ENCODE results near the gene USP5. TPM values are rescaled to one million over a fixed set of nuclear protein-coding genes. Genes with fewer than 3 reads are reported as not detected.
A peak's percentile ranks its signal among the peaks of the same experiment; 100 is the strongest.

Gene USP5
- polyA plus RNA-seq, 3 donors = 55.0 to 70.2 (median 58.4) TPM

DNA sequence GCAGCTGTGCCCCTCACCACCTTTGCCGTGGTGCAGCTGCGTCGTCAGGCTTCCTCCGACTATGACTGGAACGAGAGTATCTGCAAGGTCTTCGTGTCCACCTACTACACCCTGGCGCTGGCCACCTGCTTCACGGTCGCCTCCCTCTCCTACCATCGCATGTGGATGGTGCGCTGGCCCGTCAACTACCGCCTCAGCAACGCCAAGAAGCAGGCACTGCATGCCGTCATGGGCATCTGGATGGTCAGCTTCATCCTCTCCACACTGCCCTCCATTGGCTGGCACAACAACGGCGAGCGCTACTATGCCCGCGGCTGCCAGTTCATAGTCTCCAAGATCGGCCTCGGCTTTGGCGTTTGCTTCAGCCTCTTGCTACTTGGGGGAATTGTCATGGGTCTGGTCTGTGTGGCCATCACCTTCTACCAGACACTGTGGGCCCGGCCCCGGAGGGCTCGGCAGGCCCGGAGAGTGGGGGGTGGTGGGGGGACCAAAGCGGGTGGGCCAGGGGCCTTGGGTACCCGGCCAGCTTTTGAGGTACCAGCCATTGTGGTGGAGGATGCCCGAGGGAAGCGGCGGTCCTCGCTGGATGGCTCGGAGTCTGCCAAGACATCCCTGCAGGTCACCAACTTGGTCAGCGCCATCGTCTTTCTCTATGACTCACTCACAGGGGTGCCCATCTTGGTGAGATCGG, 27.7 kb upstream of the USP5 start:
- DNase-seq (ENCODE audit: extremely low read depth in 1 of 11, low read depth in 9 of 11, low spot score in 4 of 11) = no peak

GRCh38 chr12:6824901-6825381, 27.0 kb upstream of the USP5 start:
- DNase-seq (ENCODE audit: extremely low read depth in 1 of 11, low read depth in 9 of 11, low spot score in 4 of 11) = no peak

DNA sequence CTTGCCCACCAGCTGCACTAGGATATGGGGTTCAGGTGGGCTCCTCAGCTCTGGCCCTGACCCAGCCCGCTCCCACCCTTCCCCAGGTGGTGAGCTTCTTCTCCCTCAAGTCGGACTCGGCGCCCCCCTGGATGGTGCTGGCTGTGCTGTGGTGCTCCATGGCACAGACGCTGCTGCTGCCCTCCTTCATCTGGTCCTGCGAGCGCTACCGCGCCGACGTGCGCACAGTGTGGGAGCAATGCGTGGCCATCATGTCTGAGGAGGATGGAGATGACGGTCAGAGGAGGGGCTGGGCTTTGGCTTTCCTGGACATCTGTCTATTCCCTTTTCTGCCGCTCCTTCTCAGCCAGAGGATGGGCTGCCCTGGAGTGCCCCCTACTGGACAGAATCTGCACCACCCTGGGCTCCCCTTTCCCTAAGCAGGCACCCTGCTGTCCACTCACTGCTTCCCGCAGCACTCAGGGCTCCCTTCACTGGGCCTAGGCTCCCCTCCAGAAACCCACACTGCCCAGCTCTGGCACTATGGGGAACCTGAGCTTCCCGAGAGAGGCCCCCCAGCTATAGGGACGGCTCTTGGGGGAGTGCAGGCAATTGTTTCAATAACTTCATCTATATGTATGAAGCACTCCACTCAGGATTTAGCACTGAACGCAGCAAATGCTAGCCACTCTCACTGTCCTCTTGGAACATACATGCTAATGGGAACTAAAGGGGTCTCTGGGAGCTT, 26.4 kb upstream of the USP5 start:
- DNase-seq (ENCODE audit: extremely low read depth in 1 of 11, low read depth in 9 of 11, low spot score in 4 of 11) = peak in 8 of 11 donors; percentile 73 to 84 (median 82)

GRCh38 chr12:6826125-6826733, 25.7 kb upstream of the USP5 start:
- DNase-seq (ENCODE audit: extremely low read depth in 1 of 11, low read depth in 9 of 11, low spot score in 4 of 11) = no peak

DNA sequence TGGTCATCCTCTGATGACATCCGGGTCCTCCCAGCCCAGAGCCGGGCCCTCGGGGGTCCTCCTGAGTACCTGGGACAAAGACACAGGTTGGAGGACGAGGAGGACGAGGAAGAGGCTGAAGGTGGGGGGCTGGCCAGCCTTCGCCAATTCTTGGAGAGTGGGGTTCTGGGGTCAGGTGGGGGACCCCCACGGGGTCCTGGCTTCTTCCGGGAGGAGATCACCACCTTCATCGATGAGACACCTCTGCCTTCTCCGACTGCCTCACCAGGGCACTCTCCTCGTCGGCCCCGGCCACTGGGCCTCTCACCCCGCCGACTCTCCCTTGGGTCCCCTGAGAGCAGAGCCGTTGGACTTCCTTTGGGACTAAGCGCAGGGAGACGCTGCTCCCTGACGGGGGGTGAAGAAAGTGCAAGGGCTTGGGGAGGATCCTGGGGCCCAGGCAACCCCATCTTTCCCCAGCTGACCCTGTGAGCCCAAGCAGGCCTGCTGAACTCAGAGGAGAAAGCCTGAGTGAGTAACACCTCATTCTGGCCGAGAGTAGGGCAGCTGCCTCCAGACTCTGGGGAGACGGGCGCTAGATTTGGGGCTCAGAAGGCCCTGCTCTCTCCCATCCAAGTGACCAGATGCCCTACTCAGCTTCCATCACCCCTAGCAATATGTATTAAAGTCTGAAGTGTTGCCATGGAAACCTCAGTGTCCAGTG, 25.1 kb upstream of the USP5 start:
- no peak for DNase-seq (ENCODE audit: extremely low read depth in 1 of 11, low read depth in 9 of 11, low spot score in 4 of 11)

GRCh38 chr12:6827437-6827911, 24.5 kb upstream of the USP5 start:
- peak in 5 of 11 donors; percentile 65 to 84 (median 77) for DNase-seq (ENCODE audit: extremely low read depth in 1 of 11, low read depth in 9 of 11, low spot score in 4 of 11)

DNA sequence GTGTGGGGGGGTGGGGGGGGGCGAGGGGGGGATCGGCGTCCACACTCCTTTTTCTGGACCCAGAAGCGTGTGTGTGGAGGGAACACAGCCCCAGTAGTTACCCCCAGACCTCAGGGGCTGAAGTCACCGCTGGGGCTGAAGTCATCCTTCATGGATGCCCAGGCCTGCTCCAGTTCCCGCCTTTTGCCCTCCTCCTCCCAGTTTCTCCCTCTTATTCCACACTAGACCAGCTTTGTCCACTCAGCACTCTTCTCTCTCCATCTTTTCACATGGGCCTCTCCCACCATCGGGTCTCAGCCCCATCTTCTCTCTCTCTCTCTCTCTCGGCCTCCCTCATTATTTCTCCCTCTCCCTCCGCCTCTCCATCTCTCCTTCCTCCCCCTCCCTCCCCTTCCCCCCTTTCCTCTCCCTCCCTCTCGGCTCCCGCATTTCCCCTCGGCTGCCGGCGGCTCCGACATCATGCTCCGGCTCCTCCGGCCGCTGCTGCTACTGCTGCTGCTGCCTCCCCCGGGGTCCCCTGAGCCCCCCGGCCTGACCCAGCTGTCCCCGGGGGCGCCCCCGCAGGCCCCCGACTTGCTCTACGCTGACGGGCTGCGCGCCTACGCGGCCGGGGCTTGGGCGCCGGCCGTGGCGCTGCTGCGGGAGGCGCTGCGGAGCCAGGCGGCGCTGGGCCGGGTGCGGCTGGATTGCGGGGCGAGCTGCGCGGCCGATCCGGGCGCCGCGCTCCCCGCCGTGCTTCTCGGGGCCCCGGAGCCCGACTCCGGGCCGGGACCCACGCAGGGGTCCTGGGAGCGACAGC, 23.8 kb upstream of the USP5 start, which contains the start of gene P3H3:
Gene P3H3, plus strand, starts transcription at position 426 of the 799 bp plus-strand sequence. Its CDS starts 34 bp downstream, at position 460.
- DNase-seq (ENCODE audit: extremely low read depth in 1 of 11, low read depth in 9 of 11, low spot score in 4 of 11) = peak in 1 of 11 donors; percentile 45

- DNase-seq (ENCODE audit: extremely low read depth in 1 of 11, low read depth in 9 of 11, low spot score in 4 of 11) = peak in 1 of 11 donors; percentile 59
Observed at GRCh38 chr12:6828781-6829535, 23.0 kb upstream of the USP5 start.

DNA sequence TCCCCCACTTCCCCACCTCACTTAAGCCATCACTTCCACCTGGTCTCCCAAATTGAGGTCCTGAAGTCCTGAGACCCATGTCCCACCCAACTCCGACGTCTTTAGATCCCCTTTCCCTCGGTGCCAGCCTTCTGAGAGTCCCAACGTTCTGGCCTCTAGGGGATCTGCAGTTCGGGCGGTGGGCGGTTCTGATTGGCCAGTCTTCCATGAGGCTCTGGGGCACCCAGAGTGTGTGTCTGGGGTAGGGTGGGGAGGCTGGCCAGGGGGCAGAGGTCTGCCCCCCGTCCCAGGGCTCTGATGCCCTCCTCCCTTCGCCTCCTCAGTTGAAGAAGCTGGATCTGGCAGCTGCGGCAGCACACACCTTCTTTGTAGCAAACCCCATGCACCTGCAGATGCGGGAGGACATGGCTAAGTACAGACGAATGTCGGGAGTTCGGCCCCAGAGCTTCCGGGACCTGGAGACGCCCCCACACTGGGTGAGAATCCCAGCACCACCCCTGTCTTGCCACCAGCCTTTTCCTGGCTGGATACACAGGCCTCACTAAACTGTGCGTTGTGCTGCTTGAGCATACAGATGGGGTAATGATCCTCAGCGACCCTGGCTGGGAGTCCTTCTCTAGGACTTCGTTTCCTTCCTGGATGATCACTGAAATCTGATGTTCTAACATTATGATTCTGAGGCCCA, 22.3 kb upstream of the USP5 start:
- DNase-seq (ENCODE audit: extremely low read depth in 1 of 11, low read depth in 9 of 11, low spot score in 4 of 11) = no peak

GRCh38 chr12:6830286-6830890, 21.6 kb upstream of the USP5 start:
- no peak for DNase-seq (ENCODE audit: extremely low read depth in 1 of 11, low read depth in 9 of 11, low spot score in 4 of 11)

GRCh38 chr12:6830999-6831398, 21.0 kb upstream of the USP5 start:
- no peak for DNase-seq (ENCODE audit: extremely low read depth in 1 of 11, low read depth in 9 of 11, low spot score in 4 of 11)

GRCh38 chr12:6831450-6831995, 20.4 kb upstream of the USP5 start:
- DNase-seq (ENCODE audit: extremely low read depth in 1 of 11, low read depth in 9 of 11, low spot score in 4 of 11) = no peak

DNA sequence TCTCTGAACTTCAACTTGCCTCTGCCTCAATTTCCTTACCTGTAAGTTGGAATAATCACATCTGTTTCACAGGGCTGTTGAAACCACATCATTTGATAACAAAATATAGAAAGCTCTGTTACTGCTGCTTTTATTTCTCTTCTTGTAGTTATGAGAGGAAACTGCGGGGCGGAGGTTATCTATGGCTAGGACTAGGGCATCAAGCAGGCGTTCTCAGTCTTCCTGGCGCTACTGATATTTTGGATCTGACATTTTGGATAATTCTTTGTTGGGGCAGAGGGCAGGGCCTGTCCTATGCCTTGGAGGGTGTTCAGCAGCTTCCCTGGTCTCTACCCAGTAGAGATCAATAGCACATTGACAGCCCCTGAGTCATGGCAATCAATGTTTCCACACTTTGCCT, 19.8 kb upstream of the USP5 start:
- DNase-seq (ENCODE audit: extremely low read depth in 1 of 11, low read depth in 9 of 11, low spot score in 4 of 11) = no peak

DNA sequence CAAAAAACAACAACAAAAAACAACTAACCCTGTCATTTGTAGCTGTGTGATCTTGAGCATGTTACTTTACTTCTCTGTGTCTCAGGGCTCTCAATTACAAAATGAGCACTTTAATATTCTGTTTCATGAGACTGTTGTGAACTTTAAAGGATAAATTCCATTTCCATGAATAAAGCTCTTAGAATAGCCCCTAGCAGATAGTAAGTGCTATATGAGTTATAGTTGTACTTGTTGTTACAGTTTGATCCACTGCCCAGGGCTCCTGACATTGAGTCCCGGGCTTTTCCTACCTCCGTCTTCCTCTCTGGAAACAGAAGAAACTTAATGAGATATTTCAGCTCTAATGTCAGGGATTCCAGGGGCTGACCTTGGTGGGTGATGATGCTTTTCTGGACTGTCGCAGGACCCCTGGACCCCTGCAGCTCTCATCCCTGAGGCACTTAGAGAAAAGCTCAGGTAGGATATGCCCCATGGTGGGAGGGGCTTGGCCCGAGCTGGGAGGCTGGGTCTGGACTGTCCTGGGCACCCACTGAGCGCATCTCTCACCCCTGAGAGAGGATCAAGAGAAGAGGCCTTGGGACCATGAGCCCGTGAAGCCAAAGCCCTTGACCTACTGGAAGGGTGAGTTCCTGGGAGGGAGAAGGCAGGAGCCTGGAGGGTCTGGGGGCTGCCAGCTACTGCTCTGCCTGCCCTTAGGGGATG, 18.6 kb upstream of the USP5 start:
- no peak for DNase-seq (ENCODE audit: extremely low read depth in 1 of 11, low read depth in 9 of 11, low spot score in 4 of 11)

DNA sequence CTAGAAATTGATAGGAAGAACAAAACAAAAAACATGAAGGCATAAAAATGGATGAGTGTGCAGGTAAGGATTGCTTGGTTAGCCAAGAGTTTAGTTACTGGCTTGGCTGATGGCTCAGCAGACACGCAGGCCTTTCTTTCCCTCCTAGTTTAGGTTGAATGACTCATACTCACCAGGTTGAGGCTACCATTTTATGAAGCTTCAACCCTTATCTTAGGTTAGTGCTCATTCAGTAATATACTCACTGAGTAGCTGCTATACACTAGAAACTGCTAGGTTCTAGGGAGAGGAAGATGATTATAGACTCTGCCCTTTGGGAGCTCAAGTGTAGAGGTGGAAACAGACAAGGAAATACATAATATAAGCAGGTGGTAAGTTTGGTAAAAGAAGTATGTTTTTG, 17.7 kb upstream of the USP5 start:
- no peak for DNase-seq (ENCODE audit: extremely low read depth in 1 of 11, low read depth in 9 of 11, low spot score in 4 of 11)

- no peak for DNase-seq (ENCODE audit: extremely low read depth in 1 of 11, low read depth in 9 of 11, low spot score in 4 of 11)
Observed at GRCh38 chr12:6834873-6835272, 17.1 kb upstream of the USP5 start.

All from renal cortex interstitium (tissue), 11 donors.